WI38 (cell line): ENCODE results near the gene CCDC192.

ENCODE experiments used
- H3K4me3 ChIP-seq: 2 replicates; pipeline ENCODE4 v1.5.1; 2011; ENCODE audit warnings: low read depth, mild to moderate bottlenecking, control low read depth, low read length
- CTCF ChIP-seq: IDR thresholded peaks from 2 replicates; pipeline ENCODE4 v1.5.1; 2012; ENCODE audit warnings: low read depth, mild to moderate bottlenecking, control low read depth, low read length

CCDC192 gene

GRCh38 chr5:127916885-127917573 is 213.8 kb downstream of the CCDC192 start:
- TF ChIP-seq CTCF, result no peak

GRCh38 chr5:127919006-127919796 is 216.0 kb downstream of the CCDC192 start:
- TF ChIP-seq CTCF, result no peak

More at GRCh38 chr5:127916885-127917573, 213.8 kb downstream of the CCDC192 start:
- H3K4me3 ChIP-seq, result no peak overlapping the region

GRCh38 chr5:127919818-127920217 is 216.6 kb downstream of the CCDC192 start:
- no peak for TF ChIP-seq CTCF
- H3K4me3 ChIP-seq, result no peak overlapping the region

More at GRCh38 chr5:127919006-127919796, 216.0 kb downstream of the CCDC192 start:
- no peak overlapping the region for H3K4me3 ChIP-seq

- H3K4me3 ChIP-seq, result no peak overlapping the region
- no peak for TF ChIP-seq CTCF
Observed at GRCh38 chr5:127920936-127921335, 217.7 kb downstream of the CCDC192 start.

GRCh38 chr5:127922603-127923002 is 219.4 kb downstream of the CCDC192 start:
- TF ChIP-seq CTCF, result no peak

GRCh38 chr5:127923804-127924570 is 220.8 kb downstream of the CCDC192 start:
- no peak for TF ChIP-seq CTCF
- no peak overlapping the region for H3K4me3 ChIP-seq

More at GRCh38 chr5:127922603-127923002, 219.4 kb downstream of the CCDC192 start:
- no peak overlapping the region for H3K4me3 ChIP-seq
